Femur (tissue), 1 donor: ENCODE measurements around the gene DHRS1.
A peak's percentile ranks its signal among the peaks of the same experiment; 100 is the strongest.

Experiments
- DNase-seq: peaks from one replicate; pipeline ENCODE4 v3.0.0-alpha.2; 2017

DHRS1 gene

DNA sequence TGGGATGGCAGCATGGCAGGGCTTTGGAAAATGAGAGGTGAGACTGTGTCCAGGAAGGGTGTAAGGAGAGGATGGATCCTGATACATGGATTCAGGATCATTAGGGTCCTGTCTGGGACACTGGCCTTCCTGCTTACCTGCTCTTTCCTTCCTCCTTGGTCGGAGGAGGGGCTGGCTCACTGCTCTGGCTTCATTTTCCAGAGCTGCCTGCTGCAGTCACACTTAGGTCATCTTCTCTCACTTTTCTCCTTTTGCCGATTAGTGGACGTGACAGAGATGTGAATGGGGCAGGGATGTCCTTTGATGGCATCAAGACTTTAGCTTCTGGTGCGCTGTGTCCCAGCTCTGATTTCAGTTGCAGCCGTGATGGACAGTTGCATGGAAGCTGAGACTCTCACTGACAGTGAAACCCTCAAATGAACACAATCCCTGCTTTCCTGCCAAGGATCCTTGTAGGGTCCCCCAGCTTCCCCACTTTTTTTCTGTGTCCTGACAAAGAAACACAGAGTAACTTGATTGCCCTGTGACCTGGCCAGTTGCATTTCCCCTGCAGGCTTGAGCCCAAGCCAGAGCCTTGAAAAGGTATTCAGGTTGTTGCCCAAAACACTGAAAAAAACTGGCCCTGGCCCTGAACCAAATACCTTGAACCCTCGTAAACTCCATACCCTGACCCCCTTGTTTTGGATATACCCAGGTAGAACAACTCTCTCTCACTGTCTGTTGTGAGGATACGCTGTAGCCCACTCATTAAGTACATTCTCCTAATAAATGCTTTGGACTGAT is 9.0 kb upstream of the DHRS1 start:
- no peak for DNase-seq

DNA sequence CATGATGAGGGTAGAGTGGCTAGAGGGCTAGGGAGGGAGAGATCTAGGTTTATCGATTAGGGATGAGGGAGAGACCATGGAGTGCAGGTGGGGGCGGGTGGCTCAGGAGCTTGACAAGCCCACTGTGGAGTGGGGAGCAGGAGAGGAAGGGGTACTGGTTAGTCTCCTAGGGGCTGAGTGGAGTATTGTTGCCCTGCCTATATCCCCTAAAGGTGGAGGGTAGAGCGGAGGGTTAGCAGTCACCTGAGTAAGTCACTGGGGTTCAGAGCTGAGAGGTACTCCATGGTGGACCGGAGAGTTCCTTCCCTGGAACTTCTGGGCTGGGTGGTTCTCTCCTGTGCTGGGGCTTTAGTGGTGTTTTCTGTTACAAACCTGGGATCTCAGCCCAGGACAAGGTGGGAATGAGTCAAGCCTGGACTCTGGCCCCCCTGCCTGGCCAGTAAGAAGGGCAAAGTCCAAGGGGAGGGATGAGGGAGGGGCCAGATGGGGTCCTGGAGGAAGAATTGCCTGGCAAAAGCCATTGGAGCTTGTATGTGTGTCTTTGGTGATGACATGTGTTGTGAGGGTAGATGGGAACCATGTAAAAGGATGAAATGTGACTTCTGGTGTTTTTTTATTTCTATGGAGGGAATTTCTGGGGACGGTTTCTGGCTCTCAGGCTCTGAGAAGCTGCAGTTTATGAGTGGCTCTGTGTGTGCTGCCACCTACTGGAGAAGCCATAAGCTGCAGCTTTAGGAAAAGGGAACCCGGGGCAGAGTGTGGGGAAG is 8.2 kb upstream of the DHRS1 start, which contains the start of gene CIDEB:
TSS of gene CIDEB (minus strand) at position 403 of the 767 bp plus-strand sequence. CDS start at position 284, 119 bp downstream.
- DNase-seq = peak; percentile 62

DNA sequence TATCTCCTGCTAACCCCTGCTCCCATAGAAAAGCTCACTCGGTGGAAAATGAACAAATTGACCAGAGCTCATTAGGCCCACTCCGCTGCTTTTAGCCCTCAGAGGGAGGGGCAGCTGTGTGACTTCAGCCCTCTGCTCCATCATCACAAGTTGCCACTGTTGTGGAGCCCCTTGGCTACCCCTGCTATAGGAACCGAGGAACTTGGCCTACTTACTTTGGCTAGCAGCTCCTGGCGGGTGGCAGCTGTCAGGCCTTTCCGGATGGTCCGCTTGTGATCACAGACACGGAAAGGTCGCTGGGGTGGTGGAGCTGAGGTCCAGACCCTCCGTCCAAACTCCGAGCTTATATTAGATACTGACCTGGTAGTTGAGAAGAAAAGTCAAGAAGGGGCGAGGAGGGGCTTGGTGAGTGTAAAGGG is 7.6 kb upstream of the DHRS1 start:
- DNase-seq = no peak

DNA sequence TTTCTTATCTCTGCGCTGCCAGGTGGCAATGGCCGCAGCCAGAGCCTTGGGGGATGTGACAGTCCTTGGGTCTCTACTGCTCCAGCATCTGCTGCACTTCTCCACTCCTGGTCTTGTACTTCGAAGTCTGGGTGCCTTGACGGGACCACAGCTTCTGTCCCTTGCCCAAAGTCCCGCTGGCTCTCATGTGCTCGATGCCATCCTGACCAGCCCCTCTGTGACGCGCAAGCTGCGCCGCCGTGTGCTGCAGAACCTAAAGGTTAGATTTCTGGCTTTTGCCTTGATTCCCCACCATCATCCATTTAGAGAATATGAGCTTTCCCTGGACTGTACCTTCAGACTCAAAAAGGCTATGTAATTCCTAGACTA is 4.4 kb upstream of the DHRS1 start:
- DNase-seq = no peak

DNA sequence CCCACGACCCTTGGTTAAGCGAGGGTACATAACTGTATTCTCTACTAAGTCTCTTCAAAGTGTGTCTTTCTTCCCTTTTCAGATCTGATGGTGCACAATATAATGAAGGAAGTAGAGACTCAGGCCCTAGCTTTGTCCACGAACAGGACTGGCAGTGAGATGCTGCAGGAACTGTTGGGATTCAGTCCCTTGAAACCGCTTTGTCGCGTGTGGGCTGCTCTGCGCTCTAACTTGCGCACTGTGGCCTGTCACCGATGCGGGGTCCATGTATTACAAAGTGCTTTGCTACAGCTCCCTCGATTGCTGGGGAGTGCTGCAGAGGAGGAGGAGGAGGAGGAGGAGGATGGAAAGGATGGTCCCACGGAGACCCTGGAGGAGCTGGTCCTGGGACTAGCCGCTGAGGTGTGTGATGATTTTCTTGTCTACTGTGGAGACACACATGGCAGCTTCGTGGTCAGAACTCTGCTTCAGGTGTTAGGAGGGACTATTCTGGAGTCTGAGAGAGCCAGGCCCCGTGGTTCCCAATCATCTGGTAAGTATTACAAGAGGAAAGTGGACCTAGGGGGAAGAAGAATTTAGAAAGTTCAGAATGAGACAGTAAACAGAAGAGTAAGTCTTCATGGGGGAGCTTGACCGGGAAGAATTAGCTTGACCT is 873 bp upstream of the DHRS1 start:
- DNase-seq = no peak

DNA sequence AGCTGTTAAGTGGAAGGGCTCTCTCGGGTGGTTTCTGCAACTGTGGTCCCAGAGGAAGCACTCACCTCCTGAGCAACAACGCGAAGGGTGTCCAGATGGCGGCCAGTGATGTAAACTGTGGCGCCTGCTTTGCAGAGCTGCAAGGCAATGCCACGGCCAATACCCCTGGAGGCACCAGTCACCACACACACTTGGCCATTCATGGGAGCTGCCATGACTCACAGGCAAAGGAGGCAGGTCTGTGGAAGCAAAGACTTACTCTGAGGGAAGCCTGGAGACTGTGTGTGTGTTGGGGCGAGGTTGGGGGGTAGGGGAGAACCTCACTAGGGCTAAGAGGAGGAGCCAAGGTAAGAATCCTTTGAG is 707 bp downstream of the DHRS1 start:
- no peak for DNase-seq

DNA sequence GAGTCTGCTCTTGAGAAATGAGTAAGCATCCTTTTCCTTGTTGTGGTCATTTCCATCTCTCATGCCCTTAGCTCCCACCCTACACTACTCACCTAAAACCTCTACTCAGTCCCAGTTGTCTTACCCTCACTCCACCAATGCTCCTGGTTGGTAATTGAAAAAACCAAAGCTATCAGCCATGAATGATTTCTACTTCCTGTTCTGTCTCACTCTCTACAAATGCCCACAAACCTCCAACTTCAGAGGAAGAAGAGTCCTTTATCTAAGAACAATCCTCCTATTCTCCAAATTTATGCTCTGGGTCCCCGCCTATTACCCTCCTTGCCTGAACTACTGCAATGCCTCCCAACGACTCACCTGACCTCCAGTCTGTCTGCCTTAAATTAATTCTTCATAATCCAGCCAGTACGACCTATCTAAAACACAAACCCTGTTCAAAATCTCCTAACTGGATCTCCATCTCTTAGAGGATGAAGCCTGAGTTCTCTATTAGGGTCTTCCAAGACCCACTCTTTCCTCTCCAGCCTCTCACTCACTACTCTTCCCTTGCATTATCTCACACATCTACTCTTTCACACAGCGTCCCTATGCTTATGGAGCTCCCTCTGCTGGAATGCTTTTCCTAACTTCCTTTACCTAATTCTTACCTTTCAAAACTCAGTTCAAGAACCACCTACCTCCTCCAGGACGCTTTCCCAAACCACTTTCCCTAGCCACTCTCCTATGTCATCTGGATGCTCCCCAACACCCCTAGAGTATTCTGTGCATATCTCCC is 2.2 kb downstream of the DHRS1 start:
- DNase-seq = no peak

DNA sequence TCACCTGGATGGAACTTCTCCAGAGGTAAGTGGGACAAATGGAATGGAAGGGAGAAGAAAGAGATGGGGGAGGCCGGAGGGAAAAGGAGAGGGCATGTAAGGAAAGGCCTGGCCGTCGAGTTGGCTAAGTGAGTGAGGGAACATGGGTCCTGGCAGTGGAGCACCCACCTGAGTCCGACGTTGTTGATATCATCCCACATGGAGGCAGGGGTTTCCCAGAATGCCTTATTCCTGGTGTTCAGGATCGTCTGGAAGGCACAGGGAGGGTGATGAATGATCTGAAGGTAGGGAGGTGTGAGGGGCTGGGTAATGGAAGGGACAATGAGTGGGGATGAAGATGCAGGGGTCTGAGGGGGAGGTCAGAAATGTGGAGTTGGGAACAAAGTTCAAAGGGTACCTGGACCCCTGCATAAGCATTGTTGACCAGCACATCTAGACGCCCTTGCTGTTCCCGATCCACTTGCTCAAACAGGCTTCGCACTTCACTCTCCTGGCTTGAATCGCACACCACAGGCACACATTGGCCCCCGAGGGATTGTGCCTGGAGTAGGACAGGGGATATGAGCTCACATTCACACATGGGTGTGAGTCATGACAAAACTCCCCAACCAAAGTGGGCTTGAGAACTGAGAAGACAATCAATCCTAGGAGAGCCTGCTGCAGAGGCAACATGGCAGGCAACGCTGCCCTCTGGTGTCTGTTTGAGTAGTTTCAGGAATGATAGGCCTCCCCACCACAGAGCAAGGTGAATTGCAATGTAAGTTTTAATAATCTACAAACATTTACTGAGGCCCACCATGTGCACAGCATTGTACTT is 3.0 kb downstream of the DHRS1 start:
- DNase-seq = peak; percentile 76

DNA sequence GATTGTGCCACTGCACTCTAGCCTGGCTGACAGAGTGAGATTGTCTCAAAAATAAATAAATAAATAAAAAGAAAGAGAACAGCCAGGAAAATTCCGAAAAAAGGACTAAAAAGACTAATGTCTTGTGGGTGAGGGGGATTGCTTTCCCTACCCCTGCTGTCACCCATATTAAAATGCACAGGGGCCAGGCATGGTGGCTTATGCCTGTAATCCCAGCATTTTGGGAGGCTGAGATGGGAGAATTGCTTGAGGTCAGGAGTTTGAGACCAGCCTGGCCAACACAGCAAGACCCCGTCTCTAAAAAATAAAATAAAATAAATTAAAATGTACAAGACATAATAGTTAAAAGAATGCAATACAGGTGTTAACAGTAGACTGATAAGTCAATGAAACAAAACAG is 6.1 kb downstream of the DHRS1 start:
- no peak for DNase-seq

DNA sequence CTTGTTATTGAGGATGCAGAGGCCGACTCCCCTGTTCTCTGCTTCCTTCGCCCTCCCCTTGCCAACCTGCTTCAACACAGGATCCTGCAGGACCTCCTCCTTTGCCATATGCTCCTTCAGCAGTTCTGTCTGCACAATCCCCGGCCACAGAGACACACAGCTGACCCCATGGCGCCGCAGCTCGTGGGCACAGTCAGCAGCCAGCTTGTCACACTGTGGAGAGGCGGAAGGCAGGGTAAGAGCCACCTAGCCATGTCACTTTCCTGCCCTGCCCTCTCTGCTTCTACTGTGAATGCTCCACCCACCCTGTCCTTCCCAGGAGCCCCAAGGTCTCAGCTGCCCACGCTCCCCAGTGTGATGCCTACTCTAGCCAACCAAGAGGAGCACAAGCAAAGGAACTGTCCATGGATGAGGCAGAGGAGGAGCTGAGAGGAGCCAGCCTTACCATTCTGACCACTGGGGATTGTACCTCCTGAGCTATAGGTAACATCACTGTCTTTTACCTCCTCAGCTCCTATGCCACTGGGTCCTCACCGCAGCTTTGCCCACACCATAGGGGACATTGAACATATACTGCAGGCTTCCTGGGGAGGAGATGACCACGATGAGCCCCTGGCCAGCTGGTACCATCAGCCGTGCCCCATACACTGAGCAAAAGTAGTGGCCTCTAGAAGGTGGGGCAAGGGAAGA is 7.3 kb downstream of the DHRS1 start:
- no peak for DNase-seq

DNA sequence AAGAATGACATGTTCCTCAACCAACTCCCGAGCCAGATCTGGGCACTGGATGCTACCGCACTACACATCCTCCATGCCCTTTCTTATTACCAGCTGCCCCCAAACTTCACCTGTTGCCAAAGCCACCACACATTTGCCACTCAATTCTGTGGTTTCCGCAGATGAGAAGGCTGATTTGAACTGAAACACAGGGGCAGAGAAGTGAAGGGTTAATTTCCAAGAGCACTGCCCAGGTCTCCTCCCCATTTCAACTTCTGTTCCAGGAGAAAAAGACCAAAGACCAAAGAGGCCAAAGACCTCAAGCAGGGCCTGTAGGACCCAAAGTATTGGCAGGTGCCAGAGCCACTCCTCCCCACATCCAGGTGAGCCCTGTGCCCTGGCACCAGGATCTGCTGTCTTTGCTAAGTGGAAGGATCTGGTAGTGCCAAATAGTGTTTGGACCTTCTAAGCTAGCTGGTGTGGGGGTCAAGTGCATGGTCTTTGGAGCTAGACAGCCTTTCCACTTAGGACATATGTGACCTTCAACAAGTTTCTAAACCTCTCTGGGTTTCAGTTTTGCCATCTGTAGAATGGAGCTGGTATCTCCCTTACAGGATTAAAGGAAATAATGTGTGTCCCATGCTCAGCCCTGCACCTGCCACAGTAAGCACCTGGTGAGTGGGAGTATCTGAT is 8.0 kb downstream of the DHRS1 start:
- DNase-seq = no peak

DNA sequence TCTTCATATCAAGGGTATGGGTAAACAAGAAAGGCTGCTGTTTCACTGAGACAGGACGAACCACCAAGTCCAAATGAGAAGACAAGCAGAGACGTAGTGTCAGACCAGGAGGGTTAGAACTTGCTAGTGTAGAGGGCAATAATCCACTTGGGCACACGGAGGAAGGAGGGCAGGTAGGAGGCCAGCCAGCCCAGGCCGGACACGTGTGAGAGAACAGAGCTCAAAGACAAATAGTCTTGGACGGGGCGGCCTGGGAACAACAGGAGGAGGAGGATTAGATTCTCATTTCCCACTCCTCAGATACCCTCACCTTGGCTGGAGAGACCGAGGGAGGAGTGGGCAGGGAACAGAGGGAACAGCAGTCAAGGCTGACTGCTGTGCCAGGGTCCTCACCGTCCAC is 8.8 kb downstream of the DHRS1 start:
- DNase-seq = no peak

DNA sequence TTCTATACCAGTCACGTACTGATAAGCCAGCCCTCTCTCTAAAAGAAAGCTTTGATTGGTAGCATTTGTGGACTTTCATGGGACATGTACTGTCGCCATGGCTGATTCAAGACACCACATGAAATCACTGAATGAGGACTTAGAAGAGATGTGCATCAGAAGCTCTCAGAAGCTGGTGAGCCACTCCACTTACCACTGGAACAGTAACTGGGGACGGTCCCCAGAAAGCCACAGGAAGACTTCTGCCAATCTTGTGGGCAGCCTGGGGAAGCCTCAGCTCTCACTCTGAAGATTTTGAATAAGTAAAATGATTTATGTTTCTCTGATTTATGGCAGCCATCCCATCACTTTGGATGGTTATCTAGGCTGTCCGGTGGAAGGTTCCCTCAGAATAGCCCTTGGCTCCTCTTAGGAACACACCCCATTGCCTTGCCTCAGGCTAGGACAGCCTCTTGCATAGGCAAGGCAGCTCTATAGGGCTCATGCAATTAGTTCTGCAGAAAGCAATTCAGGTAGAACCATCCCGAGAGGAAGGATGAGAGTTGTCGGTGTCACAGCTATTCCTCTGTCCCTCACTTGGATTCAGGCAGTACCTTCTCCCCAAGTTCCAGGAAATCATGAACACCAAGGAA is 9.8 kb downstream of the DHRS1 start:
- no peak for DNase-seq

DNA sequence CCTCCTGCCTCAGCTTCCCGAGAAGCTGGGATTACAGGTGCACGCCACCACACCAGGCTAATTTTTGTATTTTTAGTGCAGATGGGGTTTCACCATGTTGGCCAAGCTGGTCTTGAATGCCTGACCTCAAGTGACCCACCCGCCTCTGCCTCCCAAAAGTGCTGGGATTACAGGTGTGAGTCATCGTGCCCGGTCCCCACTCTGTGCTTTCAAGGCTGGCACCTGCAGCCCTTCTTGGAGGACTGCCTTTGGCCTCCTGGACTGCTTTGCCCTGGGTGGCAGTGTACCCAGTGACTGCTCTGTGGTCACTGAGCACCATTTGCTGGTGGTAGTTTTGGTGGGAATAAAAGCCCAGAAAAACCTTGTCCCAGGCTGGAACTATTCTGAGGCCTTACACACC is 12.6 kb downstream of the DHRS1 start:
- no peak for DNase-seq

DNA sequence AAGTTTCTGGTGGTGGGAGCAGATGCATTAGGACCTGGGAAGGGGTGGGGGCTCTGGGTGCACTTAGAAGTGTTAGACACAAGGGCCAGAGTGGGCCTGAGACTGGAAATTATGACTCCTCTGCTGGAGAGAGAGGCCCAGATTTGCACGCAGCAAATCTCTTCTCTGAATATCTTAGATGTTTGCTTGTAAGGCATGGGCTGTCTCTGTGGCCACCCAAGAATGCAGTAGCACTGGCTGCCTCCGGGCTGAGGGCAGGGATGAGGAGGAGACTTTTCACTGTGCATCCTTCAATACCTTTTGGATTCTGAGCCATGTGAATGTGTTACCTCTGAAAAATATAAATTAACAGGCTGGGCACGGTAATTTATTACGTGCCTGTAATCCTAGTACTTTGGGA is 14.2 kb downstream of the DHRS1 start:
- DNase-seq = no peak

DNA sequence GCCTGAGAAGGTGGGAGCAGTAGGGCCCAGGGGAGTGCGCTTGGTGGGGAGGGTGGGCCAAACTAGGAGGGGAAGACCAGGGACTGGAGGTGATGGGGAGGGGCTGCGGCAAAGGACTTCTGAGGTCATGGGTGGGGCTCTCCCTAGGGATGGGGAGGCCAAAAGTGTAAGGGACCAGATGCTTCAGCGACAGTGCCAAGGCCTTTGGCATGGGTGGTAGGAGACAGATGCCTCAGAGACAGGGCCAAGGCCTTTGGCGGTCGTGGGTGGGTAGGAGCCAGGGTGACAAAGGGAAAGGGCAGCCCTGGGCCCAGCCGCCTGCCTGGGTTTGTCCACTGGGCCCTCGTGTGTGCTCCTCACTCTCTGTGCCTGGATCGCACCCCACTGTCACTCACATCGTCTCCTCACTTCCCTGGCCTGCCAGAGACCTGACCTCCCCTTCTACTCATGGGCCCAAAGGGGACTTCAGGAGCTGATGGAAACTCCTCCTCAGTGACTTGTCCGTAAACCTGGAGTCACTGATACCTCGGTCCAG is 15.0 kb downstream of the DHRS1 start:
- no peak for DNase-seq

DNA sequence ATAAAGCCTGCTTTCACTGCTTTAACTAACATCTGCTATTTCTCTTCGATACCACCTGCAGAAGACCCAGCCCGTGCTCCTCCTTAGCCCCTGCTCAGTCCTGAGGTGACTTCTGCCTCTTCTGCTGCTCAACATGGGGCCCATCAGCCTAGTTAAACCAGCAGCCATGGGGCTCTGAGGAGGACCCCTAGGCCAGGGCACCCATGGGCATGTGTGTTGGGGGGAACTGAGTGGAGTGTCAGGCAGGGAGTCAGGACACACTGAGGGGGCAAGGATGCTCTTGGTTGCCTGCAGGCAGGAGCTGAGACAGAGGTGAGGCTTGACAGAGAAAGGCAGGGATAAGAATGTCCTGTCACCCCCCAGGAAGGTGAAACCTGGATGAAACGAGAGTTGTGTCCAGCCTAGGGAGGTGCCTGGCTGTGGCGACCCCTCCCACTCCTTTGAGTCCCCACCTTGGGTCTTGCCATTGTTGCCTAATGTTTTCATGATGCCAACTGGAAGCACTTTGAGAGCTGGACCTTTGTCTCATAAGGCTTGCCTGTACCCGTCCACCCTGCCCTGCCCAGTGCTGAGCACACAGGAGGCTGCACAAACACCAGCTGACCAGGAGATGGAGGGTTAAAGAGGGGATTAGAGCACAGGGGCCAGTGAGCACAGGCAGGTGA is 15.7 kb downstream of the DHRS1 start:
- DNase-seq = no peak

DNA sequence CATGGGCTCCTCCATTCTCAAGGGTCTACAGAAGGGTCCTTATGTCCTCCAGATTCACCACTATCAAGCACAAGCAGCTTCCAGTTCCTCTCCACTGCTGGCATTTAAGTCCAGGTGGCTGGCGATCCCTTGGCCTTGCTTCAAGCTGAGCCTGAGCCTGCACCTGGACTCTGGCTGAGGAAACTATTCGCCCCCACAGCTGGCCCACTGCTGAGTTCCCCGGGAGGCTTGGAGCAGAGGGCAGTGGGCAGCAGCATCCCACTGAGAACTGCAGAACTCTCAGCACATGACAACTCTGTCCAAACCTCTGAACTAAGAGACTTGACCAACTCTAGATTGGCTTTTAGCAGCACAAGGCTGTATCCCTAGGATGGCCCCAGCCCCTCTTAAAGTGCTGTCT is 16.8 kb downstream of the DHRS1 start:
- no peak for DNase-seq

DNA sequence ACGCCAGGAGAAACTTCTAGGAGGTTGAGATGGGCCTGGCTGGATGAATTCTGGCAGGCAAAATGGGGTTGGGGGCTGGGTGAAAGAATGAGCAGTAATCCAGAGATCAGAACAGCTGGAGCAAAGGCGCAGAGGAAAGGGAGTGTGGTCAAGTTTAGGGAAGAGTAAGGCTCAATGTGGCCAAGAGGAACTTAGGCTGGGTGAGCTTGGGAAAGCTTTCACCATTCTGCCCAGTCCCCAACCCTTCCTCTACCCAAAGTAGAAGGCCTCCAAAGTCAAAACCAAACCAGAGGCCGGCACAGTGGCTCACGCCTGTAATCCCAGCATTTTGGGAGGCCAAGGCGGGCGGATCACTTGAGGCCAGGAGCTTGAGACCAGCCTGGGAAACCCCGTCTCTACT is 17.9 kb downstream of the DHRS1 start:
- no peak for DNase-seq
